GM23248 (cell line): Measurements from ENCODE around the gene PALD1. TPM values are rescaled to one million over a fixed set of nuclear protein-coding genes. Genes with fewer than 3 reads are reported as not detected.

Experiments used
- DNase-seq: peaks from one replicate; pipeline ENCODE4 v3.0.0-alpha.2; 2015
- H2AFZ ChIP-seq: fragments of 200-600 bp; sonication (generic); 2 replicates; pipeline ENCODE4 v1.6.1; 2016; ENCODE audit warnings: antibody characterized with exemption
- H3F3A ChIP-seq: fragments of 200-600 bp; sonication (generic); 2 replicates; pipeline ENCODE4 v1.6.1; 2016; ENCODE audit warnings: mild to moderate bottlenecking, antibody characterized with exemption, mixed run types; ENCODE audit not compliant: insufficient read depth
- H3K27ac ChIP-seq: fragments of 200-600 bp; sonication (generic); 2 replicates; pipeline ENCODE4 v1.5.1; 2016; ENCODE audit warnings: mild to moderate bottlenecking
- H3K27me3 ChIP-seq: fragments of 200-600 bp; sonication (generic); replicated peaks from 2 replicates; pipeline ENCODE4 v1.6.1; 2016; ENCODE audit warnings: mild to moderate bottlenecking; ENCODE audit not compliant: insufficient read depth
- H3K36me3 ChIP-seq: fragments of 200-600 bp; sonication (generic); 2 replicates; pipeline ENCODE4 v1.6.1; 2016; ENCODE audit warnings: low read depth, mild to moderate bottlenecking
- H3K4me1 ChIP-seq: fragments of 200-600 bp; sonication (generic); 2 replicates; pipeline ENCODE4 v1.6.1; 2016; ENCODE audit warnings: mild to moderate bottlenecking; ENCODE audit not compliant: insufficient read depth
- H3K4me2 ChIP-seq: fragments of 200-600 bp; sonication (generic); one replicate; pipeline ENCODE4 v1.6.1; 2016; ENCODE audit warnings: mild to moderate bottlenecking; ENCODE audit not compliant: unreplicated experiment
- H3K4me3 ChIP-seq: fragments of 200-600 bp; sonication (generic); 2 replicates; pipeline ENCODE4 v1.5.1; 2016; ENCODE audit warnings: mild to moderate bottlenecking
- H3K79me2 ChIP-seq: fragments of 200-600 bp; sonication (generic); 2 replicates; pipeline ENCODE4 v1.6.1; 2016; ENCODE audit warnings: mild to moderate bottlenecking; ENCODE audit not compliant: insufficient read depth
- H3K9ac ChIP-seq: fragments of 200-600 bp; sonication (generic); 2 replicates; pipeline ENCODE4 v1.6.1; 2016; ENCODE audit warnings: mild to moderate bottlenecking
- H3K9me2 ChIP-seq: fragments of 200-600 bp; sonication (generic); 2 replicates; pipeline ENCODE4 v1.6.1; 2016; ENCODE audit warnings: mixed run types, mild to moderate bottlenecking, moderate library complexity; ENCODE audit not compliant: insufficient read depth
- H3K9me3 ChIP-seq: fragments of 200-600 bp; sonication (generic); one replicate; pipeline ENCODE4 v1.6.1; 2017; ENCODE audit warnings: low read depth
- H4K20me1 ChIP-seq: fragments of 200-600 bp; sonication (generic); 2 replicates; pipeline ENCODE4 v1.6.0; 2016; ENCODE audit not compliant: insufficient read depth
- EZH2 ChIP-seq: fragments of 200-600 bp; sonication (generic); IDR thresholded peaks from 2 replicates; pipeline ENCODE4 v1.6.1; 2018; ENCODE audit warnings: antibody characterized with exemption, mild to moderate bottlenecking; ENCODE audit not compliant: insufficient read depth, poor library complexity, severe bottlenecking
- EZH2phosphoT487 ChIP-seq: fragments of 200-600 bp; sonication (generic); IDR thresholded peaks from 2 replicates; pipeline ENCODE4 v1.6.1; 2018; ENCODE audit warnings: antibody characterized with exemption, moderate library complexity, mild to moderate bottlenecking, low read depth; ENCODE audit not compliant: insufficient read depth
- WGBS, 2 experiments: methylation state at CpG; one replicate each; pipeline ENCODE4 v1.1.6; 2015 to 2017; ENCODE audit warnings: low lambda C conversion rate in 2 of 2, low coverage in 1 of 2; ENCODE audit errors: missing lambda C conversion rate in 2 of 2; 5-methylcytosine and 5-hydroxymethylcytosine counted together
- in situ Hi-C: fragments of 300-500 bp; cut with MboI; formaldehyde crosslinking; loops from 2 replicates; pipeline ENCODE4 v1.15.0; 2020
- polyA plus RNA-seq: library from polyadenylated mRNA; unstranded; fragments of >200 nt; fragmentation: Nextera tagmentation; extraction: Ambion mirVana; gene quantifications from 2 replicates; pipeline ENCODE4 v1.2.1, GENCODE V29; 2016
- total RNA-seq: library from RNA; depleted of rRNA; stranded (reverse); fragments of >200 nt; shearing (Covaris generic); gene quantifications from 2 replicates; pipeline ENCODE4 v1.2.3, GENCODE V29; 2014

PALD1 gene
- total and polyA plus RNA-seq, 2 experiments from 2014 or later: not detected

- no peaks in the 10 kb centered on the region for H3F3A ChIP-seq
- no peaks in the 10 kb centered on the region for H3K79me2 ChIP-seq
- no peaks in the 10 kb centered on the region for H3K27me3 ChIP-seq
- no peak for TF ChIP-seq EZH2
- no peak for TF ChIP-seq EZH2phosphoT487
- H4K20me1 ChIP-seq: no peaks in the 10 kb centered on the region
- H3K4me3 ChIP-seq: no peak overlapping the region
- H3K36me3 ChIP-seq: no peaks in the 10 kb centered on the region
- H3K9me3 ChIP-seq: no peaks in the 10 kb centered on the region
- no peak overlapping the region for H3K9ac ChIP-seq
- H3K4me2 ChIP-seq: no peak overlapping the region
- no peak for DNase-seq
- in situ Hi-C loops: no loop called here
- H3K9me2 ChIP-seq: no peaks in the 10 kb centered on the region
- WGBS, 2 experiments: 78 to 84% methylated on average over 12 to 14 of the region's 14 CpGs
- no peak overlapping the region for H2AFZ ChIP-seq
- H3K4me1 ChIP-seq: no peaks in the 10 kb centered on the region
- no peak overlapping the region for H3K27ac ChIP-seq
Measured at GRCh38 chr10:70560511-70560941, 82.0 kb downstream of the PALD1 start.

- Histone ChIP-seq H3K4me2 (no peak overlapping the region), H3K4me3 (no peak overlapping the region), H3K27me3 (no peaks in the 10 kb centered on the region), H3K4me1 (no peaks in the 10 kb centered on the region), H3K79me2 (no peaks in the 10 kb centered on the region), H3K27ac (no peak overlapping the region), H2AFZ (no peak overlapping the region), H3K9ac (no peak overlapping the region), H4K20me1 (no peaks in the 10 kb centered on the region), H3K9me2 (no peaks in the 10 kb centered on the region), H3K9me3 (no peaks in the 10 kb centered on the region), H3F3A (no peaks in the 10 kb centered on the region), H3K36me3 (no peaks in the 10 kb centered on the region)
- DNase-seq: peak; percentile 25
- in situ Hi-C loops: no loop called here
- WGBS, 2 experiments: 34 to 37% methylated on average over 10 of the region's 10 CpGs
- TF ChIP-seq EZH2: no peak
- TF ChIP-seq EZH2phosphoT487: no peak
Measured at GRCh38 chr10:70561070-70561469, 82.5 kb downstream of the PALD1 start.

GRCh38 chr10:70561558-70561957 is 83.0 kb downstream of the PALD1 start:
- Histone ChIP-seq H3K4me2 (no peak overlapping the region), H3F3A (no peaks in the 10 kb centered on the region), H3K9ac (no peak overlapping the region), H3K36me3 (no peaks in the 10 kb centered on the region), H3K9me3 (no peaks in the 10 kb centered on the region), H4K20me1 (no peaks in the 10 kb centered on the region), H2AFZ (no peak overlapping the region), H3K4me3 (no peak overlapping the region), H3K4me1 (no peaks in the 10 kb centered on the region), H3K27ac (no peak overlapping the region), H3K27me3 (no peaks in the 10 kb centered on the region), H3K79me2 (no peaks in the 10 kb centered on the region), H3K9me2 (no peaks in the 10 kb centered on the region)
- DNase-seq: no peak
- in situ Hi-C loops: no loop called here
- no peak for TF ChIP-seq EZH2
- TF ChIP-seq EZH2phosphoT487: no peak
- WGBS, 2 experiments: 74 to 78% methylated on average over 6 of the region's 6 CpGs

GRCh38 chr10:70562036-70562755 is 83.6 kb downstream of the PALD1 start:
- DNase-seq: no peak
- Histone ChIP-seq H3K27me3 (no peaks in the 10 kb centered on the region), H3K79me2 (no peaks in the 10 kb centered on the region), H3K4me3 (no peak overlapping the region), H3K4me2 (no peak overlapping the region), H2AFZ (no peak overlapping the region), H3K27ac (no peak overlapping the region), H3K9me3 (no peaks in the 10 kb centered on the region), H3K9me2 (no peaks in the 10 kb centered on the region), H3F3A (no peaks in the 10 kb centered on the region), H3K4me1 (no peaks in the 10 kb centered on the region), H4K20me1 (no peaks in the 10 kb centered on the region), H3K36me3 (no peaks in the 10 kb centered on the region), H3K9ac (no peak overlapping the region)
- 87 to 90% methylated on average over 12 to 15 of the region's 15 CpGs for WGBS, 2 experiments
- in situ Hi-C loops: no loop called here
- no peak for TF ChIP-seq EZH2
- TF ChIP-seq EZH2phosphoT487: no peak
